Fibroblast of lung (primary cell): ENCODE measurements around the gene MAML3. TPM values are rescaled to one million over a fixed set of nuclear protein-coding genes. Genes with fewer than 3 reads are reported as not detected.

ENCODE experiments used
- DNase-seq, 2 donors: peaks; one replicate each; pipeline versions ENCODE4 v3.0.0 to v3.0.0-alpha.2; 2010; ENCODE audit warnings: low read depth in 2 of 2
- H2AFZ ChIP-seq: 2 replicates; pipeline ENCODE4 v1.5.1; 2012; ENCODE audit warnings: low read length, control low read depth, inconsistent platforms
- H3K27ac ChIP-seq: 2 replicates; pipeline ENCODE4 v1.5.1; 2011; ENCODE audit warnings: low read length, control low read depth; ENCODE audit not compliant: insufficient read depth
- H3K27me3 ChIP-seq: 2 replicates; pipeline ENCODE4 v1.5.1; 2011; ENCODE audit warnings: mild to moderate bottlenecking, low read length; ENCODE audit not compliant: control insufficient read depth, insufficient read depth
- H3K36me3 ChIP-seq: 2 replicates; pipeline ENCODE4 v1.5.1; 2011; ENCODE audit warnings: low read length; ENCODE audit not compliant: control insufficient read depth, insufficient read depth
- H3K4me1 ChIP-seq: 2 replicates; pipeline ENCODE4 v1.5.1; 2011; ENCODE audit warnings: low read length; ENCODE audit not compliant: control insufficient read depth, insufficient read depth; ENCODE audit errors: extremely low read depth
- H3K4me2 ChIP-seq: 2 replicates; pipeline ENCODE4 v1.5.1; 2011; ENCODE audit warnings: low read length, control low read depth; ENCODE audit not compliant: insufficient read depth; ENCODE audit errors: extremely low read depth
- H3K4me3 ChIP-seq, 4 experiments: fragments of 200-600 bp in 1 of 4; sonication (generic) in 1 of 4; replicated peaks in 1 of 4; 2 replicates each; pipeline ENCODE4 v1.5.1; 2011 to 2016; ENCODE audit warnings: low read length in 4 of 4, low read depth in 3 of 4, mild to moderate bottlenecking in 3 of 4, control low read depth in 2 of 4, inconsistent platforms in 1 of 4, mixed read lengths in 1 of 4; ENCODE audit not compliant: insufficient read depth in 1 of 4; ENCODE audit errors: control extremely low read depth in 1 of 4
- H3K79me2 ChIP-seq: 2 replicates; pipeline ENCODE4 v1.5.1; 2012; ENCODE audit warnings: mild to moderate bottlenecking, low read length, inconsistent platforms; ENCODE audit not compliant: control insufficient read depth, insufficient read depth
- H3K9ac ChIP-seq: 2 replicates; pipeline ENCODE4 v1.5.1; 2011; ENCODE audit warnings: mild to moderate bottlenecking, low read length, control low read depth; ENCODE audit not compliant: insufficient read depth
- H3K9me3 ChIP-seq: 2 replicates; pipeline ENCODE4 v1.5.1; 2012; ENCODE audit warnings: low read depth, low read length; ENCODE audit not compliant: control insufficient read depth, insufficient read depth
- H4K20me1 ChIP-seq: 2 replicates; pipeline ENCODE4 v1.5.1; 2011; ENCODE audit warnings: low read length; ENCODE audit not compliant: control insufficient read depth, insufficient read depth; ENCODE audit errors: extremely low read depth
- EZH2 ChIP-seq: IDR thresholded peaks from 2 replicates; pipeline ENCODE4 v1.5.1; 2012; ENCODE audit warnings: low read length, control low read depth, mild to moderate bottlenecking; ENCODE audit errors: missing control alignments
- polyA plus RNA-seq, 2 donors: library from polyadenylated mRNA; depleted of rRNA in 1 of 2; stranded (reverse) in 1 of 2; unstranded in 1 of 2; fragments of >200 nt; gene quantifications; 2 replicates each; pipeline ENCODE4 v1.2.1, GENCODE V29; 2011 to 2012; ENCODE audit warnings: missing spikeins in 1 of 2
- total RNA-seq: library from RNA; depleted of rRNA; stranded (reverse); fragments of >200 nt; gene quantifications from 2 replicates; pipeline ENCODE4 v1.2.1, GENCODE V29; 2014
- TF ChIP-seq, protein P1 (sequence below), 2 donors: IDR thresholded peaks in 1 of 2; conservative IDR thresholded peaks in 1 of 2; 1 replicate in 1 of 2; 2 replicates in 1 of 2; pipeline ENCODE4 v1.5.1; 2011 to 2012; ENCODE audit warnings: low read length in 2 of 2, control low read depth in 1 of 2, inconsistent platforms in 1 of 2, low read depth in 1 of 2, mild to moderate bottlenecking in 1 of 2

The MAML3 gene
- total and polyA plus RNA-seq, 2 donors (not counting 1 experiment from before 2014, with no cell fraction given): 2.0 to 2.8 TPM

DNA sequence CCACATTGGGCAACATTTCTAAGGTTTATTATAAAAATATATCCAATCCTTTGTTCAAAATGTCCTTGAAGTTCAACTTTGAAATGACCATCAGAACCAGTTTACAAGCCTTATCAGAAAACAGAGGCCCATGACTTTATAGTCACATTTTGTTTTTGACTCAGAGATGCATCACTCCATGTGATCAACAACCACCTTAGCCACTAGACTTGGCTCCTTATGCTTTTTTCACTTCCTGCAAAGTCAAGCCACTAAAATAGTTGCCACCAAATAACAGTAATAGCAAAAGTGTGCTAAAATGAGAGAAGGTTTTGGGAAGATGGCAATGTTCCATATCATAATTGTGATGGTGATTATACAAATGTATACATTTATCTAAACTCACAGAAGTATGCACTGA lies 181.7 kb downstream of the MAML3 start:
- H4K20me1 ChIP-seq: no peaks in the 10 kb centered on the region
- H3K4me2 ChIP-seq: no peak overlapping the region
- no peaks in the 10 kb centered on the region for H3K4me1 ChIP-seq
- H3K4me3 ChIP-seq: no peak overlapping the region
- H2AFZ ChIP-seq: no peak overlapping the region
- no peaks in the 10 kb centered on the region for H3K9me3 ChIP-seq
- H3K36me3 ChIP-seq: no peaks in the 10 kb centered on the region
- DNase-seq: no peak
- no peak overlapping the region for H3K27ac ChIP-seq
- TF ChIP-seq EZH2: no peak
- TF ChIP-seq, protein P1, sequence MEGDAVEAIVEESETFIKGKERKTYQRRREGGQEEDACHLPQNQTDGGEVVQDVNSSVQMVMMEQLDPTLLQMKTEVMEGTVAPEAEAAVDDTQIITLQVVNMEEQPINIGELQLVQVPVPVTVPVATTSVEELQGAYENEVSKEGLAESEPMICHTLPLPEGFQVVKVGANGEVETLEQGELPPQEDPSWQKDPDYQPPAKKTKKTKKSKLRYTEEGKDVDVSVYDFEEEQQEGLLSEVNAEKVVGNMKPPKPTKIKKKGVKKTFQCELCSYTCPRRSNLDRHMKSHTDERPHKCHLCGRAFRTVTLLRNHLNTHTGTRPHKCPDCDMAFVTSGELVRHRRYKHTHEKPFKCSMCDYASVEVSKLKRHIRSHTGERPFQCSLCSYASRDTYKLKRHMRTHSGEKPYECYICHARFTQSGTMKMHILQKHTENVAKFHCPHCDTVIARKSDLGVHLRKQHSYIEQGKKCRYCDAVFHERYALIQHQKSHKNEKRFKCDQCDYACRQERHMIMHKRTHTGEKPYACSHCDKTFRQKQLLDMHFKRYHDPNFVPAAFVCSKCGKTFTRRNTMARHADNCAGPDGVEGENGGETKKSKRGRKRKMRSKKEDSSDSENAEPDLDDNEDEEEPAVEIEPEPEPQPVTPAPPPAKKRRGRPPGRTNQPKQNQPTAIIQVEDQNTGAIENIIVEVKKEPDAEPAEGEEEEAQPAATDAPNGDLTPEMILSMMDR (conservative IDR thresholded peaks at IDR 0.05 in 1 of 2, IDR thresholded peaks at IDR 0.05 in 1 of 2; ENCODE audit: low read depth in 1 of 2, low read length in 2 of 2): no peak
- H3K27me3 ChIP-seq: no peaks in the 10 kb centered on the region
- no peaks in the 10 kb centered on the region for H3K79me2 ChIP-seq
- no peak overlapping the region for H3K9ac ChIP-seq

DNA sequence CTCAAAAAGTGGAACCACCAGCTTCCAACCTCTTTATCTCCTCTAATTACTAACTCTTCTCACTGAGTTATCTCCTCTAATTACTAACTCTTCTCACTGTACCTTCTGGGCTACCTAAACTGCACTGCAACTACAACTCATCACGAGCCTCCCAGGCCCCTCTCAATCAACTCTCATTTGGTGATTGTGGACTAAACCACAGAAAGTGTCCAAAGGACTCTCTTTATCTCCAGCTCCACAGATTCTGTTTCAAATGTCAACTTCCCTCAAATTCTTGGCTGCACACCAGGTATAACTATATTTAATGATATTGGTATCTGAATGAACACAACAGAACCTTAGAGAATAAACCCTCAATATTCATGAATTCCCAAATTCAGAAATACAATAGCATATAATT lies 182.9 kb downstream of the MAML3 start:
- TF ChIP-seq, protein P1 (conservative IDR thresholded peaks at IDR 0.05 in 1 of 2, IDR thresholded peaks at IDR 0.05 in 1 of 2; ENCODE audit: low read depth in 1 of 2, low read length in 2 of 2): no peak
- TF ChIP-seq EZH2: no peak
- H4K20me1 ChIP-seq: no peaks in the 10 kb centered on the region
- no peak overlapping the region for H3K27ac ChIP-seq
- no peak overlapping the region for H3K4me3 ChIP-seq
- H2AFZ ChIP-seq: no peak overlapping the region
- H3K9ac ChIP-seq: no peak overlapping the region
- no peaks in the 10 kb centered on the region for H3K27me3 ChIP-seq
- no peaks in the 10 kb centered on the region for H3K9me3 ChIP-seq
- H3K36me3 ChIP-seq: no peaks in the 10 kb centered on the region
- no peak for DNase-seq
- H3K4me1 ChIP-seq: no peaks in the 10 kb centered on the region
- no peak overlapping the region for H3K4me2 ChIP-seq
- no peaks in the 10 kb centered on the region for H3K79me2 ChIP-seq

DNA sequence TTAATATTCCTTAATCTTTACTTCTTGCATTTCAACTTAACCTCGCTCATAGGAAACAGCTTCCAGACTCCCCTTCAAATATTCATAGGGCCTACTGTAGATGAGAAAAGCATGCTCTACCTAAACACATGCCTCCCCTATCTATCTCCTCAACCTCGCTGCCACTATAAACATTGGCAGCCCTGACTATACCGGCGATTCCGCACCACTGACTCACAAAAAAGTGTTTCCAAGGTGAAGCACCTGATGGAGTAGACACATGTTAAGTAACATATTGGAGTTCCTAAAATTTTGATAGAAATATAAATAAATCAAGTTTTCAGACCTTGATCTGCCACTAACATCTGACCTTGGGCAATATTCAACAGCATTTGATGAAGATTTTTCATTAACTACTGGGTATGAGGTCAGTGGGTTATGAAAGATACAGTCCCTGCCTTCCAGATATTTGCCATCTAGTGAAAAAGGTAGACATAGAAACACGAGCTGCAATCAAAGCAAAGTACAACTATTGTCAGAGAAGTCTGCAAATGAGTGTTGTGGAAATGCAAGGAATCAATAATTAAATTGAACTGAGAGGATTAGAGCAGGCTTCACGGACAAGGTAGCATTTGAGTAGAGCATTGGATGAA lies 184.2 kb downstream of the MAML3 start:
- Histone ChIP-seq H3K9ac (no peak overlapping the region), H3K4me2 (no peak overlapping the region), H3K4me3 (no peak overlapping the region), H3K36me3 (no peaks in the 10 kb centered on the region), H2AFZ (no peak overlapping the region), H3K4me1 (no peaks in the 10 kb centered on the region), H3K9me3 (no peaks in the 10 kb centered on the region), H3K27ac (no peak overlapping the region), H3K79me2 (no peaks in the 10 kb centered on the region), H4K20me1 (no peaks in the 10 kb centered on the region), H3K27me3 (no peaks in the 10 kb centered on the region)
- no peak for DNase-seq
- no peak for TF ChIP-seq EZH2
- TF ChIP-seq, protein P1 (conservative IDR thresholded peaks at IDR 0.05 in 1 of 2, IDR thresholded peaks at IDR 0.05 in 1 of 2; ENCODE audit: low read depth in 1 of 2, low read length in 2 of 2): no peak
